KBM-7 (cell line): ENCODE results near the gene PIGS.
A peak's percentile ranks its signal among the peaks of the same experiment; 100 is the strongest.

ENCODE experiments used
- DNase-seq: peaks from one replicate; pipeline ENCODE4 v3.0.0-alpha.2; 2015
- in situ Hi-C: fragments of 300-500 bp; cut with MboI; formaldehyde crosslinking; loops from 2 replicates; pipeline ENCODE4 v1.14.3; 2020; ENCODE audit warnings: low sequenced_read_pairs, low pct_unique_long_range_greater_than_20kb, mixed read lengths

The PIGS gene

GRCh38 chr17:28553000-28553505 lies 18.3 kb downstream of the PIGS start:
- in situ Hi-C loops: no loop called here
- no peak for DNase-seq

GRCh38 chr17:28552176-28552999 lies 18.9 kb downstream of the PIGS start, which contains the start of gene UNC119:
Gene UNC119 (minus strand): TSS chr17:28552624. CDS start chr17:28552557, 67 bp downstream.
- peak; percentile 63 for DNase-seq
- in situ Hi-C loops: no loop called here

- in situ Hi-C loops: no loop called here
- peak; percentile 25 for DNase-seq
Measured at GRCh38 chr17:28551421-28552175, 19.7 kb downstream of the PIGS start.

DNA sequence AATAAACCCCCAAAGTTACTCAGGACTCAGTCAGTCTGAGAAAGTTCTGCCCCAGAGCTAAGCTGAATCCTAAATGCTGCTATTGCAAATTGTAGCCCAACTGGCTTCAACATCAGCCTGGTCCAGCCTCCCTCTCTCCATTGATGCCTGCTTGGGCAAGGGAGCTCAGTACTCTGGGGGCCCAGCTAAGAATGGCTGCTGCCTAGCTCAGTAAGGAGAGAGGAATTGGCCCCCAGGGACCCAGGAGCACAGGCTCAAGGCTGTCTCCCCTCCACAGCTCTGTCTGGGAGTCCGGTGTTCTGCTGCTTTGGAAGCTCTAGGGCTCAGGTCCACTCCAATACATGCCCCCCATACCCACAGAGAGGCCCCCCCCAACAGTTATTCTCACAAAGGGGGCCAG lies 20.5 kb downstream of the PIGS start:
- DNase-seq: no peak
- in situ Hi-C loops: no loop called here

DNA sequence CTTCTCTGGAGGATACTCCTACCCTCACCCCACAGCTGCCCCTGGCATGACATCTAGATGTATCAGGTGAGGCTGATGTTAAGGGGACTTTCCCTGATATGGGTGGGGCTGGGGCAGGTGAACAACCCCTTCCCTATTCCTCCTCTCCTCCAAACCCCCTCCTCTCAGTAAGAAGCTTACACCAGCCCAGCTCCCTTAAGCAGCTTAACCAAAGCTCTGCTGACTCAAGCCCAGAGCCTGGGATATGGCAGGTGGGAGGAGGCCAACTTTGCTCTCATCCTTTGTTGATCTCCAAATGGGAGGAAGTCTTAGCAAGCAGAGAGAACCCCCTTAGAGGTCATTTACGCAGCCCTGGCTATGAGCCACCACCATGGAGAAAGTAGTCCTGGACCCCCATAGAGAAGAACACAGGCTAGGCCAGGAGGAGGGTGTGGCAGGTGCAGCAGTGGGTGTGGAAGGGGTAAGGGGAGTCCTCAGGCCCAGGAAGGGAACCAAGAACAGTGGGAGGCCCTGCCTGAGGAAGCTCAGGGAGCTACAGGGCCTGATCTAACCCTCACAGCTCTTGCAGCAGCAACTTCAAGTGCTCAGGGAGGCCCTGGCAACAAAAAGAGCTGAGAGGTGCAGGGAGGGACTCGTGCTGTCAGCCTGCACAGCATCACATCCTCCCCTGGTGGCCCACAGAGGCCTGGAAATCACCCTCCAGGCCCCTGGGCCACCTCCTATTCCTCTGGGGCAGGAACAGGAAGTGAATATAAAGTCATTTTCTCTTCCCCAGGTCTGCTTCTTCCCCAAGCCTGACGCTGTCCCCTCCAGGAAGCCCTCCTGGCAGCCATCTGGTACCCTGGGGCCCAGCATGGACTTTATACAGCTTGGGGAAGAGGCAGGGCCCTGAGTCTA lies 21.8 kb downstream of the PIGS start:
- in situ Hi-C loops: loop anchor here (10.0 kb wide), 1 partner anchor 55 kb away; no protein-coding TSS in a partner anchor

DNA sequence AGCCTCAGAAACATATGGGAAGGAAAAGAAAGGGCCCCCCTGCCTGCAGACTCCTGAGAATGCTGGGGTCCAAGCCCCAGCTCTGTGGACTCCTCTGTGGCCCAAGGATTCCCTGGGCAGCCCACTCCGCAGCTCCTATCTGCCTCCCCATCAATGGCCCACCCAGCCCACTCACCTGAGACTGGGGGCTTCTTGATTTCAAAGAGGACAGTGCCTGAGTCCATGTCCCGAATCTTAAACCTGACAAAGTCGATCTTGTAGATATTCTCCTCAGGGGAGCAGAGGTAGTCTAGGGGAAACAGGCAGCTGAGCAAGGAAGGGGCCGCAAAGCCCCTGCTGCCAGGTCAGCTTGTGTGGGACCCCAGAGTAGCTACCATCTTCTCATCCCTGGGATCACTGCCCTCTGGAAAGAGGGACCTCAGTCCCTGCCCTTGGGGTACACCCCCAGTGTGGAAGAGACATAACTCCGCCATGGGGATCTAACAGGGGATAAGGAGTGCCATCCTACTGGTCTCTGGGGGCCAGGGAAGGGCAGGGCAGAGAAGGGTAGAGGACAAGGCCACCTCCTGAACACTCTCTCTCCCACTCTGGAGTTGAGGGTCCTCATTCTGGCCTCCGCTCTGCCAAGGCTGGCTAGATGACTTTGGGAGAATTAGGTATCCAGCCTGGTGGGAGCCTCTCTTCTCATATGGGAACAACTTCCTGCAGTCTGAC lies 22.8 kb downstream of the PIGS start:
- no peak for DNase-seq
- in situ Hi-C loops: loop anchor here (10.0 kb wide), 1 partner anchor 54 kb away; no protein-coding TSS in a partner anchor

More for the DNA sequence above, 21.8 kb downstream of the PIGS start:
- peak; percentile 15 for DNase-seq

- in situ Hi-C loops: loop anchor here (10.0 kb wide), 1 partner anchor 53 kb away; no protein-coding TSS in a partner anchor
- DNase-seq: peak; percentile 81
Measured at GRCh38 chr17:28547623-28548416, 23.5 kb downstream of the PIGS start.

GRCh38 chr17:28547096-28547622 lies 24.2 kb downstream of the PIGS start:
- in situ Hi-C loops: loop anchor here (10.0 kb wide), 1 partner anchor 52 kb away; no protein-coding TSS in a partner anchor
- DNase-seq: no peak

GRCh38 chr17:28545787-28546415 lies 25.4 kb downstream of the PIGS start:
- no peak for DNase-seq
- in situ Hi-C loops: loop anchor here (10.0 kb wide), 1 partner anchor 51 kb away; no protein-coding TSS in a partner anchor

DNA sequence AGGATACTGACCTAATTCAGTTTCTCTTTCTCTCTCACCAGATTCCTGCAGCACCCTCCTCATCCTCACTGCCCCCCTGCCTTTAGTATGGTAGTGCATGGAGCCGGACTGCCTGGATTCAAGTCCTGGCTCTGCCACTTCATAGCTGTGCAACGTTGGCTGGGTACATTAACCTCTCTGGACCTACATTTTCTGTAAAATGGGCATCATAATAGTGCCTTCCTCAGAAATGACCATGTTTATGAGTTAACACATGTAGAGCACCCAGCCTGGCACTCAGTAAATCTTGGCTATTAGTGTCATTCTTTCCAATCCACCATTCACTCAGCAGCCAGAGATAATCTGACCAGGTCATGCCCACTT lies 26.2 kb downstream of the PIGS start:
- in situ Hi-C loops: loop anchor here (10.0 kb wide), 1 partner anchor 50 kb away; no protein-coding TSS in a partner anchor
- DNase-seq: no peak

GRCh38 chr17:28544402-28545140 lies 26.8 kb downstream of the PIGS start:
- in situ Hi-C loops: loop anchor here (10.0 kb wide), 1 partner anchor 50 kb away; no protein-coding TSS in a partner anchor

GRCh38 chr17:28541439-28541838 lies 29.9 kb downstream of the PIGS start:
- in situ Hi-C loops: loop anchor here (10.0 kb wide), 1 partner anchor 47 kb away; no protein-coding TSS in a partner anchor

More at GRCh38 chr17:28544402-28545140, 26.8 kb downstream of the PIGS start:
- DNase-seq: no peak

GRCh38 chr17:28540231-28540630 lies 31.1 kb downstream of the PIGS start:
- in situ Hi-C loops: loop anchor here (10.0 kb wide), 1 partner anchor 45 kb away; no protein-coding TSS in a partner anchor
- DNase-seq: no peak

More at GRCh38 chr17:28541439-28541838, 29.9 kb downstream of the PIGS start:
- DNase-seq: no peak

DNA sequence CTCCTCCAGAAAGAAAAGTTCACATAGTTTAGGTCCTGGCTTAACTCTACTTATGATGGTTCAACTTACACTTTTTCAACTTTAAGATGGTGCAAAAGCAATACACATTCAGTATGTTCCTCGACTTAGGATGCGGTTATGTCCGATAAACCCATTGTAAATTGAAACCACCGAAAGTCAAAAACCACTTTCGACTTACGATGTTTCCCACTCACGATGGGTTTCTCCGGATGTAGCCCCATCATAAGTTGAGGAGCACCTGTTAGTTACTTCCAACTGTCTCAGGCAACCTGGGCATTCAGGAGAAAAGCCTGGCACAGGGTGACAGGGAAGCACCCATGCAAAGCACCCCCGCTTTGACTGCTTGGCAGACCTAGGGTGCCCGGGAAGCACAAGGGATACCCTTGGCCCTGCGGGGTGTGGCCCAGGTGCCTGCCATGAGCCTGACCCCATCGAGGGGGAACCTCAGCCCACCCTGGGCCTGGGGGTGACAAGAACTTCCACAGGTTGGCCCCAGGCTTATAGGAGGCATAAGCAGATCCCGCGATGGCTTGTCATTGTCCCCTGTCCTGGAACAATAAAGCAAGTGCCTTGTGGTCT lies 32.9 kb downstream of the PIGS start:
- in situ Hi-C loops: no loop called here
- no peak for DNase-seq

DNA sequence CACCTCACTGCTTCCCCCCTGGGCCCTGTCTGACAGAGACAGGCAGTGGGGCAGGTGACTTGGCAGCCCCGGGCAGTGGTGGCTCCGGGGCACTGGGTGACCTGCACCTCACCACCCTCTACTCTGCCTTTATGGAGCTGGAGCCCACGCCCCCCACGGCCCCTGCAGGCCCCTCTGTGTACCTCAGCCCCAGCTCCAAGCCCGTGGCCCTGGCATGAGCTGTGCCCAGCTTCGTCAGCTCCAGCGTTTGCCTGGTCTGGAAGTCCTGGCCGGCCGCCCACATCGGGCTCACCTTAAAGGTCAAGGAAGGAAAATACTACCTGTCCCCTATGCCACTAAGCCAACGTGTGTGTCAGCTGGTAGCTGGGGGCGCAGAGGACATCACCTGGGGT lies 34.1 kb downstream of the PIGS start:
- DNase-seq: no peak
- in situ Hi-C loops: no loop called here
